Stimulated activated naive CD8-positive, alpha-beta T cell treated with anti-CD3 and anti-CD28 coated beads, Interleukin-15, Interleukin-2, amounts not matched to agents 100 ng/mL and 50 ng/mL, for 24 hours (primary cell): ENCODE data around the gene SHANK3.

ENCODE experiments used
- H3K27ac Mint-ChIP-seq: one replicate; pipeline ENCODE4 v1.8.0; 2021; ENCODE audit warnings: mild to moderate bottlenecking, mixed read lengths
- H3K27me3 Mint-ChIP-seq: one replicate; pipeline ENCODE4 v1.8.0; 2021; ENCODE audit warnings: mixed read lengths
- H3K36me3 Mint-ChIP-seq: one replicate; pipeline ENCODE4 v1.8.0; 2021; ENCODE audit warnings: low read depth, mixed read lengths
- H3K4me1 Mint-ChIP-seq: one replicate; pipeline ENCODE4 v1.8.0; 2021; ENCODE audit warnings: low read depth, mixed read lengths
- H3K4me3 Mint-ChIP-seq: one replicate; pipeline ENCODE4 v1.8.0; 2021; ENCODE audit warnings: mild to moderate bottlenecking, mixed read lengths
- H3K9me3 Mint-ChIP-seq: one replicate; pipeline ENCODE4 v1.8.0; 2021; ENCODE audit warnings: mixed read lengths

The SHANK3 gene

DNA sequence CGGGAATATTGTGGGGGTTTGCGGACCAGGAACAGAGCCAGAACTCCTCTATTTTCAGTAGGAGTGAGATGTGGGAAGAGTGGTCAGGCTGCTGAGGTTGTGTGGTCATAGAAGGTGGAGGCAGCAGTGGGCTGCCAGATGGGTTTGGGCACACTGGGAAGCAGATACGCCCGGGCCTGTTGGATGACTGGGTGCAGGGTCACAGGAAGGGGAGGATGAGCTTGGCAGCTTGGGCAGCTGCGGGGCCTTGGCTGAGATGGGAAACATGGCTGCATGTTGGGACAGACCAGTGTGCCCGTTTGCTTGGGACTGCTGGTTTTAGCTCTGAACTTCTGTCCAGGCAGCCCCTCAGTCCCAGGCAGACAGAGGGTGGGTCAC, 11.4 kb downstream of the SHANK3 start:
- H3K4me1 Mint-ChIP-seq = no peaks in the 10 kb centered on the region

DNA sequence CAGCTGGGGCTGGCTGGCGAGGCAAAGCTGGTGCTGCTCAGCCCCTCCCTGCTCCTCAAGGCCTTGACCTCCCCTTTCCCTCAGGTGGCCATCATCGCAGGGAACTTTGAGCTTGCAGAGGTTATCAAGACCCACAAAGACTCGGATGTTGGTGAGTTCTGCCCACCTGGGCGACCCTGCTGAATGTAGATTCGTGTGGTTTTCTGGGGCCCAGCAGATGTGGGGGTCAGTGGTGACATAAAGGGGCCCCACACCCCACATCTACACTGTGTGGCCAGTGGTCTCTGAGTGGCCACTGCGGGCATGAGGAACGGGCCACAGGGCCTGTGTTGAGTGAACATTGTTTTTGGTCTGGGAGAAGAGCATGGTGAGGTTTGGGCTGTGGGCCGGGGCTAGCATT, 11.9 kb downstream of the SHANK3 start:
- no peak overlapping the region for H3K4me3 Mint-ChIP-seq
- H3K4me1 Mint-ChIP-seq = no peaks in the 10 kb centered on the region
- no peaks in the 10 kb centered on the region for H3K9me3 Mint-ChIP-seq
- no peak overlapping the region for H3K27ac Mint-ChIP-seq
- peaks cover 4% of the 10 kb centered on the region for H3K27me3 Mint-ChIP-seq
- no peaks in the 10 kb centered on the region for H3K36me3 Mint-ChIP-seq

More for the DNA sequence above, 11.4 kb downstream of the SHANK3 start:
- no peaks in the 10 kb centered on the region for H3K9me3 Mint-ChIP-seq
- no peaks in the 10 kb centered on the region for H3K36me3 Mint-ChIP-seq
- no peak overlapping the region for H3K4me3 Mint-ChIP-seq
- H3K27ac Mint-ChIP-seq = no peak overlapping the region
- peaks cover 4% of the 10 kb centered on the region for H3K27me3 Mint-ChIP-seq

GRCh38 chr22:50684986-50685385, 12.4 kb downstream of the SHANK3 start:
- Mint-ChIP-seq H3K27ac (no peak overlapping the region), H3K4me3 (no peak overlapping the region), H3K27me3 (peaks cover 4% of the 10 kb centered on the region), H3K9me3 (no peaks in the 10 kb centered on the region), H3K36me3 (no peaks in the 10 kb centered on the region), H3K4me1 (no peaks in the 10 kb centered on the region)

DNA sequence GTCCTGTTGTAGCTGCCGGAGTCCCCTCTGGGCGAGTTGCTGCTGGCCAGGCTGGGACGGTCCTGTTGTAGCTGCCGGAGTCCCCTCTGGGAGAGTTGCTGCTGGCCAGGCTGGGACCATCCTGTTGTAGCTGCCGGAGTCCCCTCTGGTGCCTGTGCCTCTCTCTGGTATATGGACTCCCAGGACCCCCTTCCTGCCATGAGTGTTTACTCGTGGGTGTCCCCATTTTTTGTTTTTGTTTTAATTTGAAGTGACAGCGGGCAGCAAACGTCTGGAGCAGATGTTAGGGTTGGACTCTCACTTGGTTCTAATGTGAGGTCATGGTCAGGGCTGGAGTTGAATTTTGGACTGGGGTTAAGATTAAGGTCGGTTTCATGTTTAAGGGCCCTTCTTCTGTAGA, 14.2 kb downstream of the SHANK3 start:
- H3K36me3 Mint-ChIP-seq = no peaks in the 10 kb centered on the region
- H3K9me3 Mint-ChIP-seq = no peaks in the 10 kb centered on the region
- H3K4me3 Mint-ChIP-seq = no peak overlapping the region
- H3K4me1 Mint-ChIP-seq = no peaks in the 10 kb centered on the region
- H3K27me3 Mint-ChIP-seq = peaks cover 4% of the 10 kb centered on the region
- H3K27ac Mint-ChIP-seq = no peak overlapping the region

GRCh38 chr22:50687829-50688228, 15.2 kb downstream of the SHANK3 start:
- H3K27me3 Mint-ChIP-seq = peaks cover 4% of the 10 kb centered on the region

GRCh38 chr22:50688448-50688847, 15.8 kb downstream of the SHANK3 start:
- Mint-ChIP-seq H3K27me3 (peaks cover 4% of the 10 kb centered on the region), H3K4me3 (no peak overlapping the region), H3K4me1 (no peaks in the 10 kb centered on the region), H3K36me3 (no peaks in the 10 kb centered on the region), H3K27ac (no peak overlapping the region), H3K9me3 (no peaks in the 10 kb centered on the region)

More at GRCh38 chr22:50687829-50688228, 15.2 kb downstream of the SHANK3 start:
- Mint-ChIP-seq H3K4me3 (no peak overlapping the region), H3K27ac (no peak overlapping the region), H3K36me3 (no peaks in the 10 kb centered on the region), H3K4me1 (no peaks in the 10 kb centered on the region), H3K9me3 (no peaks in the 10 kb centered on the region)

DNA sequence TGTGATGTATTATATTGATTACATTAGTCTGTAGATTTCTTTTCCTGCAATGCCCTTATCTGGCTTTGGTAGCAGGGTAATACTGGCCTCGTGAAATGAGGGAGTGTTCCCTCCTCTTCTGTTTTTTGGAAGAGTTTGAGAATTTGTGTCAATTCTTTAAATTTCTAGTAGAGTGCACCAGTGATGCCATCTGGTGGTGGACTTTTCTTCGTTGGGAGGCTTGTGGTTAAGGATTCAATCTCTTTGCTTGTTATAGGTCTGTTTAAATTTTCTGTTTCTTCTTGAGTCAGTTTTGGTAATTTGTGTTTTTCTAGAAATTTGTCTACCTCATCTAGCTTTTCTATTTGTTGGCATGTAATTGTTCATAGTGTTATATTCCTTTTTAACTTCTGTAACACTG, 18.9 kb downstream of the SHANK3 start:
- Mint-ChIP-seq H3K36me3 (no peaks in the 10 kb centered on the region), H3K4me3 (no peak overlapping the region), H3K27ac (no peak overlapping the region), H3K4me1 (no peaks in the 10 kb centered on the region), H3K9me3 (no peaks in the 10 kb centered on the region), H3K27me3 (peaks cover 4% of the 10 kb centered on the region)

- Mint-ChIP-seq H3K4me3 (no peak overlapping the region), H3K4me1 (no peaks in the 10 kb centered on the region), H3K27me3 (peaks cover 4% of the 10 kb centered on the region), H3K27ac (no peak overlapping the region), H3K9me3 (no peaks in the 10 kb centered on the region), H3K36me3 (no peaks in the 10 kb centered on the region)
Observed at GRCh38 chr22:50693462-50693861, 20.8 kb downstream of the SHANK3 start.

DNA sequence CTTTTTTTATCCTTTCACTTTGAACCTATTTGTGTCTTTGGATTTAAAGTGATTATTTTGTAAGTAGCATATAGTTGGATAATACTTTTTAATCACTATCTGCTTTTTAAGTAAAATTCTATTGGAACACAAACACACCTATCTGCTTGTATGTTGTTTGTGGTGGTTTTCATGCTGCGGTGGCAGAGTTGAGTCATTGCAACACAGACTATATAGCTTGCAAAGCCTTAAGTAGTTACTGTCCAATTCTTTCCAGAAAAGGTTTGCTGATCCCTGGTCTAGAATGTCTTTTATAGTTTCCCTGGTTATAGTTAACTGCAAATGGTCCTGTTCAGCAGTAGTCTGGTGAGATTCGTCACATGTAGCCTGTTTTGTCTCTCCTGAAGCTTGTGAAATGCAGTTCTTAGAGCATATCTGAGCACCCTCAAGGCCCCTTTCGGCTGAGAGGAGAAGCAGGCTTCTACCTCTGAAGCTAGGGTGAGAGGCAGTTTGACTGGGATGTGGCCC, 21.5 kb downstream of the SHANK3 start:
- Mint-ChIP-seq H3K9me3 (no peaks in the 10 kb centered on the region), H3K4me1 (no peaks in the 10 kb centered on the region), H3K36me3 (no peaks in the 10 kb centered on the region), H3K4me3 (no peak overlapping the region), H3K27me3 (peaks cover 4% of the 10 kb centered on the region), H3K27ac (no peak overlapping the region)

- no peak overlapping the region for H3K27ac Mint-ChIP-seq
- no peak overlapping the region for H3K4me3 Mint-ChIP-seq
- H3K27me3 Mint-ChIP-seq = peaks cover 4% of the 10 kb centered on the region
- H3K9me3 Mint-ChIP-seq = no peaks in the 10 kb centered on the region
- H3K36me3 Mint-ChIP-seq = no peaks in the 10 kb centered on the region
- H3K4me1 Mint-ChIP-seq = no peaks in the 10 kb centered on the region
Observed at GRCh38 chr22:50694766-50695420, 22.3 kb downstream of the SHANK3 start.

- Mint-ChIP-seq H3K9me3 (no peaks in the 10 kb centered on the region), H3K36me3 (no peaks in the 10 kb centered on the region), H3K4me3 (no peak overlapping the region), H3K4me1 (no peaks in the 10 kb centered on the region), H3K27me3 (peaks cover 4% of the 10 kb centered on the region), H3K27ac (no peak overlapping the region)
Observed at GRCh38 chr22:50695421-50696250, 23.0 kb downstream of the SHANK3 start.

GRCh38 chr22:50696251-50696798, 23.7 kb downstream of the SHANK3 start:
- Mint-ChIP-seq H3K27ac (no peak overlapping the region), H3K9me3 (no peaks in the 10 kb centered on the region), H3K4me3 (no peak overlapping the region), H3K36me3 (no peaks in the 10 kb centered on the region), H3K27me3 (peaks cover 4% of the 10 kb centered on the region), H3K4me1 (no peaks in the 10 kb centered on the region)

DNA sequence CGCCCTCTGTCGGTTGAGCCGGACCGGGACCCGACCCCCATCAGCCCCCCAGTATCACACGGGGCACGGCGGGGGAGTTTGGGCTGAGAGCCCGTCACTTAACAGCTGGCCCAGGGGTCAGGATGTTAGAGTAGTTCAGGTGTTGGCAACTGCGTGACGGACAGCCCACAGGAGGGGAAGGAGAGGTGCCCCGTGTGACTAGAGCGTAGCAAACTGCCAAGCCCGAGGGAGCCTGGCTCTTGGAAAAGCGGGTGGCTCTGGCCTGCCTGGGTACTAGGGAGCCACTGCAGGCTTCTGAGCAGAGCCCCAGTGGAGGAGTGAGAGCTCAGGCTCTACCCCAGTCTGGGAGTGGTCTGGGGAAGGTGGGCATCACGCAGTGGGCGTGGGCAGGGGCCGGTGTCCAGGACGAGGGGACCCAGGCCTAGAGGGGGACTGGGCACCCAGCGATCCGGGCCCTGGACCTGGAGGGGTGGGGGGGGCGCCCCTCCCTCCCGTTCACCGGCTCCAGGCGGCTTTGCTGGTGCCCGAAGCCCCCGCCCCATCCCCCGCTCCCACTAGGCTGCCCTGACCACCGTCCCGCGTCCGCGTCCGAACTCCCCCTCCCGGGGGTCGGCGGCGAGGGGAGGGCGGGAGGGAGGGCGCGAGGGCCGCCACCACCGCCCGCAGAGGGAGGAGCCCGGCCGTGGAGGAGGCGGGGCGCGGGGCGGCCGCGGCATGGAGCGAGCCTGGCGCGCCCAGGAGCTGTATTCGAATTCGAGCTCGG, 24.4 kb downstream of the SHANK3 start:
- H3K4me1 Mint-ChIP-seq = no peaks in the 10 kb centered on the region
- H3K4me3 Mint-ChIP-seq = no peak overlapping the region
- no peaks in the 10 kb centered on the region for H3K36me3 Mint-ChIP-seq
- H3K9me3 Mint-ChIP-seq = no peaks in the 10 kb centered on the region
- H3K27me3 Mint-ChIP-seq = peaks cover 4% of the 10 kb centered on the region
- no peak overlapping the region for H3K27ac Mint-ChIP-seq

DNA sequence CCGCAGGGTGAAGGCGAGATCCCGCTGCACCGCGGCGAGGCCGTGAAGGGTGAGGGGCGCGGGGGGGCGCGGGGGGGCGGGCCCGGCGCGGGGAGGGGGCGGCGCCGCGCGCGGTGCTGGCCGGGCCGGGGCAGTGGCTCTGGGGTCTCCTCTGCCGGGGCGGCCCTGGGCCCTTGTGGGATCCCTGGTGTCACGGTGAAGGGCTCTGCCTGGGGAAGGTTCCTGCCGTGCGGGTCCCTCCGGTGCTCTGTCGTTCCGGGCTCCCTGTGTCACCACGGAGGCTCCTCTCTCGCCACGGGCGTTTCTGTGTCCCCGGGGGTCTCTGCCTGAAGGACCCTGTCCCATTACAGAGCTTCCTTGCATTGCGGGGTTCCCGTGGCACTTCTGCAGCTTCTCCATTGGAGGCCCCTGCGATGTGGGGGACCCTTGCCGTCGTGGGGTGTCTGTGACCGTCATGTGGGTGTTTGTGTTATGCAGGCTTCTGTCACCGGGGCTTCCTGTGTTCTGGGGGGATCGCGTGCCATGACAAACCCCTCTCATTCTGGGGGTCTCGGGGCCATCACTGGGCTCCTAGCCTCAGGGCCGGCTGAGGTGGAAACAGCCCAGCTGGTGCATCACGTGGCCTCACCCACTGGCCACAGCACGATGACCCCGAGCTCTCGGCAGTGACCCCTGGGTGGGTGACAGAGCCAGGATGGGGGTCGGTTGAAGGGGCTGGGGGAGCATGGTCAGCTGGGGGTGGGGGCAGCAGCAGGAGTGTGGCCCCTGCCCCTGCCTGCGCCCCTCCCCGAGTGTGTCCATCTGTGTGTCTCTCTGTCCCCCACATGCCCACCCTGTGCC, 25.3 kb downstream of the SHANK3 start:
- no peak overlapping the region for H3K27ac Mint-ChIP-seq
- H3K27me3 Mint-ChIP-seq = peaks cover 4% of the 10 kb centered on the region
- no peak overlapping the region for H3K4me3 Mint-ChIP-seq
- H3K4me1 Mint-ChIP-seq = peaks cover 9% of the 10 kb centered on the region
- no peaks in the 10 kb centered on the region for H3K9me3 Mint-ChIP-seq
- no peaks in the 10 kb centered on the region for H3K36me3 Mint-ChIP-seq
